Retinal pigment epithelial cell (primary cell): ENCODE data around the gene LCN10.
"Not testable (repeated sequence)": the region's sequence is repeated elsewhere in the genome, so short reads cannot be mapped to it uniquely, and the experiment has no call there.

Experiments used
- DNase-seq: peaks from one replicate; pipeline ENCODE4 v3.0.0-alpha.2; 2010; ENCODE audit warnings: low read depth
- H3K4me3 ChIP-seq: 2 replicates; pipeline ENCODE4 v1.5.1; 2011; ENCODE audit warnings: mild to moderate bottlenecking, low read length, control low read depth, moderate library complexity
- TF ChIP-seq, protein P1 (sequence below): conservative IDR thresholded peaks from 2 replicates; pipeline ENCODE4 v1.5.1; 2011; ENCODE audit warnings: low read depth, low read length, control low read depth, inconsistent platforms

Gene LCN10

GRCh38 chr9:136786451-136786850 is 43.7 kb upstream of the LCN10 start:
- DNase-seq, result no peak
- H3K4me3 ChIP-seq, result no peak overlapping the region
- TF ChIP-seq, protein P1, sequence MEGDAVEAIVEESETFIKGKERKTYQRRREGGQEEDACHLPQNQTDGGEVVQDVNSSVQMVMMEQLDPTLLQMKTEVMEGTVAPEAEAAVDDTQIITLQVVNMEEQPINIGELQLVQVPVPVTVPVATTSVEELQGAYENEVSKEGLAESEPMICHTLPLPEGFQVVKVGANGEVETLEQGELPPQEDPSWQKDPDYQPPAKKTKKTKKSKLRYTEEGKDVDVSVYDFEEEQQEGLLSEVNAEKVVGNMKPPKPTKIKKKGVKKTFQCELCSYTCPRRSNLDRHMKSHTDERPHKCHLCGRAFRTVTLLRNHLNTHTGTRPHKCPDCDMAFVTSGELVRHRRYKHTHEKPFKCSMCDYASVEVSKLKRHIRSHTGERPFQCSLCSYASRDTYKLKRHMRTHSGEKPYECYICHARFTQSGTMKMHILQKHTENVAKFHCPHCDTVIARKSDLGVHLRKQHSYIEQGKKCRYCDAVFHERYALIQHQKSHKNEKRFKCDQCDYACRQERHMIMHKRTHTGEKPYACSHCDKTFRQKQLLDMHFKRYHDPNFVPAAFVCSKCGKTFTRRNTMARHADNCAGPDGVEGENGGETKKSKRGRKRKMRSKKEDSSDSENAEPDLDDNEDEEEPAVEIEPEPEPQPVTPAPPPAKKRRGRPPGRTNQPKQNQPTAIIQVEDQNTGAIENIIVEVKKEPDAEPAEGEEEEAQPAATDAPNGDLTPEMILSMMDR, result no peak

DNA sequence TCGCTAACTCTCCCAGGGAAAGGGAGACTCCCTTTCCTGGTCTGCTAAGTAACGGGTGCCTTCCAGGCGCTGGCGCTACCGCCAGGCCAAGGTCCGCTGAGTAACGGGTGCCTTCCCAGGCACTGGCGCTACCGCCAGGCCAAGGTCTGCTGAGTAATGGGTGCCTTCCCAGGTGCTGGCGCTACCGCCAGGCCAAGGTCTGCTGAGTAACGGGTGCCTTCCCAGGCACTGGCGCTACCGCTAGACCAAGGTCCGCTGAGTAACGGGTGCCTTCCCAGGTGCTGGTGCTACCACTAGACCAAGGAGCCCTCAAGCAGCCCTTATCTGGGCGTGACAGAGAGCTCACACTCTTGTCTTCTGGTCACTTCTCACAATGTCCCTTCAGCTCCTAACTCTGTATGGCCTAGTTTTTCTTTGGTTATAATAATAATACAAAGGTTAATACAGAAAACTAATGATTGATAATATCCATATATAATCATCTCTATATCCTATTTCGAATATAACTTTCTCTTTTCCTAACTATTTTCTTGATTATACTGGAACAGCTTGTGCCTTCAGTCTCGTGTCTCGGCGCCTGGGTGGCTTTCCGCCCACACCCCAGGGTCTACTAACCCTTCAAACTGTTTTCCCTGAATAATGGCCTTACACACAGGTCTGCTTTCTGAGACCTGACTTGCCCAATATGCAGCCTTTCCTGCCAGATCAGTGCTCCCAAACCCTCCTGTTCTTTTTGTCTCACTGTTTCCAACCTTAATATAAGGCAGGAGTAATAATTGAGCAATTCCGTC is 43.0 kb upstream of the LCN10 start:
- not testable (repeated sequence) for H3K4me3 ChIP-seq, DNase-seq

GRCh38 chr9:136784997-136785361 is 42.2 kb upstream of the LCN10 start:
- no peak for DNase-seq
- TF ChIP-seq, protein P1, result no peak
- H3K4me3 ChIP-seq, result no peak overlapping the region

DNA sequence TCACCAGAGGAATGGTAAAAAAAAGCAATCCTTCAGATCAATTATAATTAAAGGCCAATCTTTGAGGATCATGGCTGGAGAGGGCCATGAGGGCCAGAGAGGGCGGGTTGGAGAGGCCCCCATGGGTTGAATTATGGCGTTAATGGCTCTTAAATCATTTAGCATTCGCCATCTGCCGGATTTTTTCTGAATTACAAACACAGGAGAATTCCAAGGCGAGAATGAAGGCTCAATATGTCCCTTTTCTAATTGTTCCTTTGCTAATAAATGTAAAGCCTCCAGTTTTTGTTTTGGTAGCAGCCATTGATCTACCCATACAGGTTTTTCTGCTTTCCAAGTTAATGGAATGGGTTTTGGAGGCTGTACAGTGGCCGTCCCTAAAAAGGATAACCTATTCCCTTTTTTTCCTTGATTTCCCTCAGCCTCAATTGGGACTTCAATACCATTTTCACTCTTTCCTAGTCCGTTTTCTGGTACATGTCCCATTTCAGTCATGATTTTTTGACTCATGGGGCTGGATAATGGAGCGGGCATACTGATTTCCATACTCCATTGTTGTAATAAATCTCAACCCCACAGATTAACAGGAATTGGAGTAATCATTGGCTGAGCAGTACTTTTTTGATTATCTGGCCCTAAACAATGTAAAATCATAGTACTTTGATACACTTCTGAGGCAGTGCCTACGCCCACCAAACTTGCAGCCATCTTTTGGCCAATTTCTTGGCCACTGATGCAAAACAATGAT is 41.7 kb upstream of the LCN10 start:
- TF ChIP-seq, protein P1, result peak; percentile 12
- no peak for DNase-seq
- no peak overlapping the region for H3K4me3 ChIP-seq

DNA sequence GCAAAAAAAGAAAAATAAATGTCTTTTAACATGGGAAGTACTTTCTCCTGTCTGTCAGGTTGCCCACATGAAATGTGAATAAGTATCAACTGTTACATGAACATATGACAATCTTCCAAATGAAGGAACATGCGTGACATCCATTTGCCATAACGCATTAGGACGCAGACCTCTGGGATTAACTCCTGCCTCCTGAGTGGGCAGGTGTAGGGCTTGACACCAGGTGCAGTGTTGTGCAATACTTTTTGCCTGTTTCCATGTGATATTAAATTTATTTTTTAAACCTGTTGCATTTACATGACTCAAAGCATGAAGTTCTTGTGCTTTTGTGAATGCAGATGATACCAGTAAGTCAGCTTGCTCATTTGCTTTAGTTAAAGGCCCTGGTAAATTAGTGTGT is 39.7 kb upstream of the LCN10 start:
- no peak for DNase-seq
- TF ChIP-seq, protein P1, result no peak
- no peak overlapping the region for H3K4me3 ChIP-seq

DNA sequence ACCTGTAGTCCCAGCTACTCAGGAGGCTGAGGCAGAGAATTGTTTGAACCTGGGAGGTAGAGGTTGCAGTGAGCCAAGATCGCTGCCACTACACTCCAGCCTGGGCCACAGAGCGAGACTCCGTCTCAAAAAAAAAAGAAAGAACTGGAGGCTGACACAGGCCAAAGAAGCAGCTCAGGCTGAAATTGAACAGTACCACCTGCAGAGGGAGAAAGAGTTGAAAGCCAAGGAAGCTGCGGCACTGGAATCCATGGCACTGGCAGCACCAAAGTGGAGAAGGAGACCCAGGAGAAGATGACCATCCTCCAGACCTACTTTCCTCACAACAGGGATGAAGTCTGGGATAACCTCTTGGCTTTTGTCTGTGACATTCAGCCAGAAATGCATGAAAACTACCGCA is 37.1 kb upstream of the LCN10 start:
- no peak overlapping the region for H3K4me3 ChIP-seq
- TF ChIP-seq, protein P1, result peak; percentile 17
- DNase-seq, result no peak

DNA sequence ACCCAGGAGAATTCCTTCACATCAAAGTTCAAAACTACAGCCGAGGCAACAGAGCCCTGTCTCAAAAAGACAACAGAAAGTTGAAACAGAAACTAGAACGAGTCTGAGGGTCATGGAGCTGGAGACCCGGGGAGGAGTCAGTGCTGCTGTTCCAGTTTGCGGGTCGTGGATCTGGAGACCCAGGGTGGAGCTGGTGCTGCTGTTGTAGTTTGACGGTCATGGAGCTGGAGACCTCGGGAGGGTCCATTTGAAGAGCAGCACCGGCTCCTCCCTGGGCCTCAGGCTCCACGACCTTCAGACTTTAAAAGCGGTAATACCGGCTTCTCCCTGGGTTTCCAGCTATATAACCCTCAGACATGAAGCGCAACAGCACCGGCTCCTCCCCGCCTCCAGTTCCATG is 34.6 kb upstream of the LCN10 start:
- TF ChIP-seq, protein P1, result no peak
- H3K4me3 ChIP-seq, result no peak overlapping the region
- no peak for DNase-seq
